Esophagus squamous epithelium (tissue), 4 donors: ENCODE results near the gene CLRN3.

Source experiments
- POLR2A ChIP-seq, 4 donors: fragments of 450-650 bp; IDR thresholded peaks; one replicate each; pipeline ENCODE4 v1.6.1; 2017; ENCODE audit warnings: antibody characterized with exemption in 4 of 4, mild to moderate bottlenecking in 4 of 4, moderate library complexity in 3 of 4
- TF ChIP-seq, protein P1 (sequence below), 6 experiments: fragments of 450-650 bp in 4 of 6; fragments of 200-600 bp in 2 of 6; sonication (generic) in 2 of 6; IDR thresholded peaks; one replicate each; pipeline ENCODE4 v1.5.1; 2016 to 2019; ENCODE audit warnings: antibody characterized with exemption in 6 of 6, mild to moderate bottlenecking in 4 of 6, moderate library complexity in 4 of 6

DNA sequence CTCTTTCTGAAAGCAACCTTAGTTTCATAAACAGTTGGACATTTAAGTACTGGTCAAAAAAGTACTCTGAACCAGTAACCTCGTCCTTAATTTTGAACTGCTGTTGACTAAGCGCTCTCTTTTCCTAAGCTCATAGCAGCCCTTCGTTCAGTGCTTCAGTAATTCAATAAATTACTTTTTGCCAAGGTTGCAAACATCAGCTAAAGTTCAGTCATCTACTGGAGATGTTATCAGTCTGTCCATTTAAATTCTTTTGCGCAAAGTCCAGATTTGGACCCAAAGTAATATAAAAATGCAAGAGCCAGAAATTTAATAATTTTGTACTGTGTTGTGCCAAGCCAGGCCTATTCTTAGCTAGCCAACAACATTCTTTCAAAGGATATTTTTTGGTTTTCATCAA lies 22.6 kb upstream of the CLRN3 start:
- TF ChIP-seq, protein P1, sequence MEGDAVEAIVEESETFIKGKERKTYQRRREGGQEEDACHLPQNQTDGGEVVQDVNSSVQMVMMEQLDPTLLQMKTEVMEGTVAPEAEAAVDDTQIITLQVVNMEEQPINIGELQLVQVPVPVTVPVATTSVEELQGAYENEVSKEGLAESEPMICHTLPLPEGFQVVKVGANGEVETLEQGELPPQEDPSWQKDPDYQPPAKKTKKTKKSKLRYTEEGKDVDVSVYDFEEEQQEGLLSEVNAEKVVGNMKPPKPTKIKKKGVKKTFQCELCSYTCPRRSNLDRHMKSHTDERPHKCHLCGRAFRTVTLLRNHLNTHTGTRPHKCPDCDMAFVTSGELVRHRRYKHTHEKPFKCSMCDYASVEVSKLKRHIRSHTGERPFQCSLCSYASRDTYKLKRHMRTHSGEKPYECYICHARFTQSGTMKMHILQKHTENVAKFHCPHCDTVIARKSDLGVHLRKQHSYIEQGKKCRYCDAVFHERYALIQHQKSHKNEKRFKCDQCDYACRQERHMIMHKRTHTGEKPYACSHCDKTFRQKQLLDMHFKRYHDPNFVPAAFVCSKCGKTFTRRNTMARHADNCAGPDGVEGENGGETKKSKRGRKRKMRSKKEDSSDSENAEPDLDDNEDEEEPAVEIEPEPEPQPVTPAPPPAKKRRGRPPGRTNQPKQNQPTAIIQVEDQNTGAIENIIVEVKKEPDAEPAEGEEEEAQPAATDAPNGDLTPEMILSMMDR (IDR thresholded peaks at IDR 0.05), result no peak
- TF ChIP-seq POLR2A (IDR thresholded peaks at IDR 0.05), result no peak
